HepG2 (cell line): Measurements from ENCODE around the gene BLOC1S4. TPM values are rescaled to one million over a fixed set of nuclear protein-coding genes. Genes with fewer than 3 reads are reported as not detected.

Experiments
- CHD2 ChIP-seq: IDR thresholded peaks from 2 replicates; pipeline ENCODE4 v1.6.1; 2011; ENCODE audit warnings: low read depth, low read length, improper control_type of control experiment
- MED8 ChIP-seq: sonication (generic); formaldehyde crosslinking; IDR thresholded peaks from 2 replicates; pipeline ENCODE4 v1.8.1; 2023; ENCODE audit warnings: mild to moderate bottlenecking, missing genetic modification reagents; ENCODE audit not compliant: insufficient replicate concordance
- MEIS2 ChIP-seq: sonication (generic); formaldehyde crosslinking; IDR thresholded peaks from 2 replicates; pipeline ENCODE4 v1.9.0; 2021; ENCODE audit warnings: mild to moderate bottlenecking, missing genetic modification reagents
- MLLT10 ChIP-seq: sonication (generic); formaldehyde crosslinking; IDR thresholded peaks from 2 replicates; pipeline ENCODE4 v1.4.0; 2020; ENCODE audit warnings: missing genetic modification reagents
- RCOR2 ChIP-seq: IDR thresholded peaks from 2 replicates; pipeline ENCODE4 v1.6.1; 2016; ENCODE audit warnings: missing biosample characterization, missing genetic modification reagents
- SCMH1 ChIP-seq: sonication (generic); formaldehyde crosslinking; IDR thresholded peaks from 2 replicates; pipeline ENCODE4 v1.9.0; 2021; ENCODE audit warnings: missing genetic modification reagents, mild to moderate bottlenecking, borderline replicate concordance
- SOX6 ChIP-seq, 2 experiments: fragments of 450-650 bp in 1 of 2; sonication (generic) in 1 of 2; formaldehyde crosslinking in 1 of 2; IDR thresholded peaks; 2 replicates each; pipeline versions ENCODE4 v1.4.0 to v1.6.1; 2017 to 2020; ENCODE audit warnings: antibody characterized with exemption in 1 of 2, mild to moderate bottlenecking in 1 of 2, missing genetic modification reagents in 1 of 2
- ZBTB1 ChIP-seq: sonication (generic); formaldehyde crosslinking; IDR thresholded peaks from 2 replicates; pipeline ENCODE4 v1.4.0; 2020; ENCODE audit warnings: missing genetic modification reagents, borderline replicate concordance
- ZBTB7A ChIP-seq: sonication (generic); formaldehyde crosslinking; IDR thresholded peaks from 2 replicates; pipeline ENCODE4 v1.8.0; 2022; ENCODE audit warnings: mild to moderate bottlenecking, missing genetic modification reagents
- ZFP90 ChIP-seq: sonication (generic); formaldehyde crosslinking; IDR thresholded peaks from 2 replicates; pipeline ENCODE4 v1.8.0; 2022; ENCODE audit warnings: missing genetic modification reagents, mild to moderate bottlenecking, inconsistent platforms, borderline replicate concordance
- ZNF460 ChIP-seq: sonication (generic); formaldehyde crosslinking; IDR thresholded peaks from 2 replicates; pipeline ENCODE4 v1.5.1; 2020; ENCODE audit warnings: missing genetic modification reagents, mild to moderate bottlenecking, borderline replicate concordance
- ZNF674 ChIP-seq: sonication (generic); formaldehyde crosslinking; IDR thresholded peaks from 2 replicates; pipeline ENCODE4 v1.5.0; 2020; ENCODE audit warnings: low read depth, mild to moderate bottlenecking, missing genetic modification reagents
- polyA plus RNA-seq, 8 experiments: library from polyadenylated mRNA; depleted of rRNA in 3 of 8; stranded (reverse) in 7 of 8; unstranded in 1 of 8; fragments of >200 nt; fragmentation: Illumina TruSeq in 4 of 8; extraction: Trizol in 4 of 8; gene quantifications; 2 replicates each; pipeline versions ENCODE4 v1.2.1 to v1.2.3, GENCODE V29; 2011 to 2016; ENCODE audit warnings: low read depth in 4 of 8, missing spikeins in 1 of 8, mixed read lengths in 1 of 8; ENCODE audit not compliant: insufficient read depth in 1 of 8
- total RNA-seq, 5 experiments: library from RNA; depleted of rRNA; stranded (reverse); fragments of >200 nt; fragmentation: Illumina TruSeq; extraction: Trizol; gene quantifications; 2 replicates each; pipeline ENCODE4 v1.2.3, GENCODE V29; 2016; ENCODE audit warnings: low read depth in 1 of 5
- TF ChIP-seq, protein P1 (sequence below): fragments of 450-650 bp; IDR thresholded peaks from 2 replicates; pipeline ENCODE4 v1.6.1; 2016
- TF ChIP-seq, protein P2 (sequence below): sonication (generic); formaldehyde crosslinking; IDR thresholded peaks from 2 replicates; pipeline ENCODE4 v1.4.0; 2020; ENCODE audit warnings: missing genetic modification reagents
- TF ChIP-seq, protein P3 (sequence below): sonication (generic); formaldehyde crosslinking; IDR thresholded peaks from 2 replicates; pipeline ENCODE4 v1.8.0; 2022; ENCODE audit warnings: missing genetic modification reagents, mild to moderate bottlenecking, moderate library complexity, borderline replicate concordance
- TF ChIP-seq, protein P4 (sequence below): sonication (generic); formaldehyde crosslinking; IDR thresholded peaks from 2 replicates; pipeline ENCODE4 v1.5.1; 2020; ENCODE audit warnings: missing genetic modification reagents, mild to moderate bottlenecking, borderline replicate concordance
- TF ChIP-seq, protein P5 (sequence below): sonication (generic); formaldehyde crosslinking; IDR thresholded peaks from 2 replicates; pipeline ENCODE4 v1.4.0; 2020; ENCODE audit warnings: mild to moderate bottlenecking, low read depth, missing genetic modification reagents

BLOC1S4 gene
- total and polyA plus RNA-seq, 2 of the 13 experiments (the other 11 are each of a cell fraction or from before 2014, with no cell fraction given) = 15.5 to 20.9 TPM

DNA sequence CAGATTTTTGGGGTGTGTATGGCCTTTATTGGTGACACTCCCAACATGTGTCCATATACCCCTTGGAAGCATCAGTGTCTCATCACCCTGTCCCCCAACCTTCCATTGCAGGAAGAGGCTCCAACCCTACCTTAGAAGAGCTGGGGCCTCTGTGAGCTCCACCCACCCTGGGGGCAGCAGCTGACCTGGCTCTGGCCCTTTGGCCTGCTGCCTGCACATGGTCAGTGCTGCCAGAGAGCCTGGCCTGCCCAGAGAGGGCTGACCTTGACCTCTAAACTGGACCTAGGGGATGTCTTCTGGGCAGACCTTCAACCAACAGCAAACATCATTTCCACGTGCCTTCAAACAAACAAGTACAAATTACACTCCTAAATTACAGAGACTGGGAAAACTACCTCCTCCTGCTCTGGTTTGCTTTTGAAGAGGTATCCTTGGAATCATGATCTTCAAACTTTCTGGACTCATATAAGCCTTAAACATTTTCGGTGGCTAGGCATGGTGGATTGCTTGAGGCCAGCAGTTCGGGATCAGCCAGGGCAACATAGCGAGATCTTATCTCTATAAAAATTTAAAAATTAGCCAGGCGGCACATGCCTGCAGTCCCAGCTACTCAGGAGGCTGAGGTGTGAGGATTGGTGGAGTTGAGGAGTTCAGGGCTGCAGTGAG lies 39.2 kb downstream of the BLOC1S4 start (continued):
- TF ChIP-seq, protein P1, sequence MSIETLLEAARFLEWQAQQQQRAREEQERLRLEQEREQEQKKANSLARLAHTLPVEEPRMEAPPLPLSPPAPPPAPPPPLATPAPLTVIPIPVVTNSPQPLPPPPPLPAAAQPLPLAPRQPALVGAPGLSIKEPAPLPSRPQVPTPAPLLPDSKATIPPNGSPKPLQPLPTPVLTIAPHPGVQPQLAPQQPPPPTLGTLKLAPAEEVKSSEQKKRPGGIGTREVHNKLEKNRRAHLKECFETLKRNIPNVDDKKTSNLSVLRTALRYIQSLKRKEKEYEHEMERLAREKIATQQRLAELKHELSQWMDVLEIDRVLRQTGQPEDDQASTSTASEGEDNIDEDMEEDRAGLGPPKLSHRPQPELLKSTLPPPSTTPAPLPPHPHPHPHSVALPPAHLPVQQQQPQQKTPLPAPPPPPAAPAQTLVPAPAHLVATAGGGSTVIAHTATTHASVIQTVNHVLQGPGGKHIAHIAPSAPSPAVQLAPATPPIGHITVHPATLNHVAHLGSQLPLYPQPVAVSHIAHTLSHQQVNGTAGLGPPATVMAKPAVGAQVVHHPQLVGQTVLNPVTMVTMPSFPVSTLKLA = peak; percentile 81
- TF ChIP-seq MEIS2 (CRISPR knock-in tag) = peak; percentile 77; the same call in 1 of the 2 replicates
- no peak for TF ChIP-seq ZBTB1 (CRISPR knock-in tag)
- TF ChIP-seq ZBTB7A (CRISPR knock-in tag) = peak; percentile 93; the same call in 1 of the 2 replicates
- TF ChIP-seq, protein P2, sequence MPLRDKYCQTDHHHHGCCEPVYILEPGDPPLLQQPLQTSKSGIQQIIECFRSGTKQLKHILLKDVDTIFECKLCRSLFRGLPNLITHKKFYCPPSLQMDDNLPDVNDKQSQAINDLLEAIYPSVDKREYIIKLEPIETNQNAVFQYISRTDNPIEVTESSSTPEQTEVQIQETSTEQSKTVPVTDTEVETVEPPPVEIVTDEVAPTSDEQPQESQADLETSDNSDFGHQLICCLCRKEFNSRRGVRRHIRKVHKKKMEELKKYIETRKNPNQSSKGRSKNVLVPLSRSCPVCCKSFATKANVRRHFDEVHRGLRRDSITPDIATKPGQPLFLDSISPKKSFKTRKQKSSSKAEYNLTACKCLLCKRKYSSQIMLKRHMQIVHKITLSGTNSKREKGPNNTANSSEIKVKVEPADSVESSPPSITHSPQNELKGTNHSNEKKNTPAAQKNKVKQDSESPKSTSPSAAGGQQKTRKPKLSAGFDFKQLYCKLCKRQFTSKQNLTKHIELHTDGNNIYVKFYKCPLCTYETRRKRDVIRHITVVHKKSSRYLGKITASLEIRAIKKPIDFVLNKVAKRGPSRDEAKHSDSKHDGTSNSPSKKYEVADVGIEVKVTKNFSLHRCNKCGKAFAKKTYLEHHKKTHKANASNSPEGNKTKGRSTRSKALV (CRISPR knock-in tag) = peak; percentile 58; the same call in 1 of the 2 replicates
- TF ChIP-seq, protein P3, sequence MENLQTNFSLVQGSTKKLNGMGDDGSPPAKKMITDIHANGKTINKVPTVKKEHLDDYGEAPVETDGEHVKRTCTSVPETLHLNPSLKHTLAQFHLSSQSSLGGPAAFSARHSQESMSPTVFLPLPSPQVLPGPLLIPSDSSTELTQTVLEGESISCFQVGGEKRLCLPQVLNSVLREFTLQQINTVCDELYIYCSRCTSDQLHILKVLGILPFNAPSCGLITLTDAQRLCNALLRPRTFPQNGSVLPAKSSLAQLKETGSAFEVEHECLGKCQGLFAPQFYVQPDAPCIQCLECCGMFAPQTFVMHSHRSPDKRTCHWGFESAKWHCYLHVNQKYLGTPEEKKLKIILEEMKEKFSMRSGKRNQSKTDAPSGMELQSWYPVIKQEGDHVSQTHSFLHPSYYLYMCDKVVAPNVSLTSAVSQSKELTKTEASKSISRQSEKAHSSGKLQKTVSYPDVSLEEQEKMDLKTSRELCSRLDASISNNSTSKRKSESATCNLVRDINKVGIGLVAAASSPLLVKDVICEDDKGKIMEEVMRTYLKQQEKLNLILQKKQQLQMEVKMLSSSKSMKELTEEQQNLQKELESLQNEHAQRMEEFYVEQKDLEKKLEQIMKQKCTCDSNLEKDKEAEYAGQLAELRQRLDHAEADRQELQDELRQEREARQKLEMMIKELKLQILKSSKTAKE = peak; percentile 99
- TF ChIP-seq, protein P4, sequence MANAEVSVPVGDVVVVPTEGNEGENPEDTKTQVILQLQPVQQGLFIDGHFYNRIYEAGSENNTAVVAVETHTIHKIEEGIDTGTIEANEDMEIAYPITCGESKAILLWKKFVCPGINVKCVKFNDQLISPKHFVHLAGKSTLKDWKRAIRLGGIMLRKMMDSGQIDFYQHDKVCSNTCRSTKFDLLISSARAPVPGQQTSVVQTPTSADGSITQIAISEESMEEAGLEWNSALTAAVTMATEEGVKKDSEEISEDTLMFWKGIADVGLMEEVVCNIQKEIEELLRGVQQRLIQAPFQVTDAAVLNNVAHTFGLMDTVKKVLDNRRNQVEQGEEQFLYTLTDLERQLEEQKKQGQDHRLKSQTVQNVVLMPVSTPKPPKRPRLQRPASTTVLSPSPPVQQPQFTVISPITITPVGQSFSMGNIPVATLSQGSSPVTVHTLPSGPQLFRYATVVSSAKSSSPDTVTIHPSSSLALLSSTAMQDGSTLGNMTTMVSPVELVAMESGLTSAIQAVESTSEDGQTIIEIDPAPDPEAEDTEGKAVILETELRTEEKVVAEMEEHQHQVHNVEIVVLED (CRISPR knock-in tag) = peak; percentile 64; the same call in 1 of the 2 replicates
- no peak for TF ChIP-seq ZFP90
- peak; percentile 74 for TF ChIP-seq RCOR2 (CRISPR knock-in tag)
- TF ChIP-seq, protein P5, sequence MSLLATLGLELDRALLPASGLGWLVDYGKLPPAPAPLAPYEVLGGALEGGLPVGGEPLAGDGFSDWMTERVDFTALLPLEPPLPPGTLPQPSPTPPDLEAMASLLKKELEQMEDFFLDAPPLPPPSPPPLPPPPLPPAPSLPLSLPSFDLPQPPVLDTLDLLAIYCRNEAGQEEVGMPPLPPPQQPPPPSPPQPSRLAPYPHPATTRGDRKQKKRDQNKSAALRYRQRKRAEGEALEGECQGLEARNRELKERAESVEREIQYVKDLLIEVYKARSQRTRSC = no peak
- no peak for TF ChIP-seq MLLT10 (CRISPR knock-in tag)
- TF ChIP-seq MED8 (CRISPR knock-in tag) = peak; percentile 63
- no peak for TF ChIP-seq CHD2
- TF ChIP-seq SOX6 (IDR thresholded peaks at IDR 0.05) = no peak
- TF ChIP-seq SOX6 (CRISPR knock-in tag; IDR thresholded peaks at IDR 0.05) = peak; percentile 95
- TF ChIP-seq ZNF674 (CRISPR knock-in tag) = no peak
- TF ChIP-seq ZNF460 = no peak; the same call in 1 of the 2 replicates
- no peak for TF ChIP-seq SCMH1
